Astrocyte (in vitro differentiated cells and primary cell): ENCODE data around the gene ZNF385D.

ENCODE experiments used
- EZH2 ChIP-seq: IDR thresholded peaks from 2 replicates; pipeline ENCODE4 v1.6.1; 2012; ENCODE audit warnings: mild to moderate bottlenecking, low read length, inconsistent platforms; ENCODE audit not compliant: insufficient read depth
- TF ChIP-seq, protein P1 (sequence below): IDR thresholded peaks from 2 replicates; pipeline ENCODE4 v1.5.1; 2011; ENCODE audit warnings: low read depth, mild to moderate bottlenecking, inconsistent platforms, low read length, moderate library complexity; ENCODE audit not compliant: insufficient read depth

DNA sequence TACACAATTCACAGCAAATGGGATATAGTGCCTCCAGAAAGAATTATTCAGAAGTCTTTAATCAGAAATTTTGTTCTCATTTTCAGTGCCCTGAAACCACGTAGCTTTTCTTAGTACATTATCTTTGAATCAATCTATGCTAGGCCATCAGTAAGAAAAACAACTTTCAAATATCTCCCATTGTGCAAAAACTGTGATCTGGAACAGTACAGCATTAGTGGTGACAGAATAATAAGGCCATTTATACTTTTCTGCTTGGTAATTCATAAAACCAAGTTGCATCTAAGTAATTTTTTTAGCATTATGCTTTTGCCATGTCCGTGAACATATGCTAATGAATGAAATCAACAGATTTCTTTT, 35.4 kb upstream of the ZNF385D start:
- TF ChIP-seq, protein P1, sequence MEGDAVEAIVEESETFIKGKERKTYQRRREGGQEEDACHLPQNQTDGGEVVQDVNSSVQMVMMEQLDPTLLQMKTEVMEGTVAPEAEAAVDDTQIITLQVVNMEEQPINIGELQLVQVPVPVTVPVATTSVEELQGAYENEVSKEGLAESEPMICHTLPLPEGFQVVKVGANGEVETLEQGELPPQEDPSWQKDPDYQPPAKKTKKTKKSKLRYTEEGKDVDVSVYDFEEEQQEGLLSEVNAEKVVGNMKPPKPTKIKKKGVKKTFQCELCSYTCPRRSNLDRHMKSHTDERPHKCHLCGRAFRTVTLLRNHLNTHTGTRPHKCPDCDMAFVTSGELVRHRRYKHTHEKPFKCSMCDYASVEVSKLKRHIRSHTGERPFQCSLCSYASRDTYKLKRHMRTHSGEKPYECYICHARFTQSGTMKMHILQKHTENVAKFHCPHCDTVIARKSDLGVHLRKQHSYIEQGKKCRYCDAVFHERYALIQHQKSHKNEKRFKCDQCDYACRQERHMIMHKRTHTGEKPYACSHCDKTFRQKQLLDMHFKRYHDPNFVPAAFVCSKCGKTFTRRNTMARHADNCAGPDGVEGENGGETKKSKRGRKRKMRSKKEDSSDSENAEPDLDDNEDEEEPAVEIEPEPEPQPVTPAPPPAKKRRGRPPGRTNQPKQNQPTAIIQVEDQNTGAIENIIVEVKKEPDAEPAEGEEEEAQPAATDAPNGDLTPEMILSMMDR = no peak
- TF ChIP-seq EZH2 = no peak
